AG08395 (cell line): Measurements from ENCODE around the gene PHACTR3.

Experiments used
- DNase-seq: peaks from one replicate; pipeline ENCODE4 v3.0.0; 2012; ENCODE audit warnings: mixed read lengths, low spot score

The PHACTR3 gene

GRCh38 chr20:59622496-59622895 is 18.2 kb downstream of the PHACTR3 start:
- DNase-seq: no peak

GRCh38 chr20:59623133-59623532 is 18.8 kb downstream of the PHACTR3 start:
- no peak for DNase-seq

- DNase-seq: no peak
Observed at GRCh38 chr20:59623583-59623982, 19.2 kb downstream of the PHACTR3 start.

- no peak for DNase-seq
Observed at GRCh38 chr20:59624401-59624800, 20.1 kb downstream of the PHACTR3 start.

GRCh38 chr20:59625214-59625922 is 21.0 kb downstream of the PHACTR3 start:
- DNase-seq: no peak

GRCh38 chr20:59627298-59627697 is 23.0 kb downstream of the PHACTR3 start:
- DNase-seq: no peak

GRCh38 chr20:59628171-59628570 is 23.8 kb downstream of the PHACTR3 start:
- DNase-seq: no peak

GRCh38 chr20:59629141-59630045 is 25.1 kb downstream of the PHACTR3 start:
- DNase-seq: no peak

GRCh38 chr20:59630526-59630925 is 26.2 kb downstream of the PHACTR3 start:
- DNase-seq: no peak

- no peak for DNase-seq
Observed at GRCh38 chr20:59631751-59632540, 27.6 kb downstream of the PHACTR3 start.

GRCh38 chr20:59632541-59633113 is 28.3 kb downstream of the PHACTR3 start:
- DNase-seq: no peak

- no peak for DNase-seq
Observed at GRCh38 chr20:59633656-59634251, 29.4 kb downstream of the PHACTR3 start.

- DNase-seq: peak; percentile 34
Observed at GRCh38 chr20:59634435-59635005, 30.2 kb downstream of the PHACTR3 start.

GRCh38 chr20:59636766-59637370 is 32.5 kb downstream of the PHACTR3 start:
- DNase-seq: no peak

GRCh38 chr20:59640267-59640666 is 35.9 kb downstream of the PHACTR3 start:
- no peak for DNase-seq

GRCh38 chr20:59643615-59644061 is 39.3 kb downstream of the PHACTR3 start:
- DNase-seq: no peak

- DNase-seq: no peak
Observed at GRCh38 chr20:59644371-59644939, 40.1 kb downstream of the PHACTR3 start.

GRCh38 chr20:59645271-59645670 is 40.9 kb downstream of the PHACTR3 start:
- no peak for DNase-seq

- DNase-seq: no peak
Observed at GRCh38 chr20:59645761-59646171, 41.4 kb downstream of the PHACTR3 start.

GRCh38 chr20:59646487-59646886 is 42.1 kb downstream of the PHACTR3 start:
- no peak for DNase-seq
